ENCODE measurements around the gene C4B. TPM values are rescaled to one million over a fixed set of nuclear protein-coding genes. Genes with fewer than 3 reads are reported as not detected.
"Not testable (repeated sequence)": the region's sequence is repeated elsewhere in the genome, so short reads cannot be mapped to it uniquely, and the experiment has no call there.

C4B gene
- total RNA-seq, 1 donor from 2014 or later = 72.9 TPM

GRCh38 chr6:31971993-31972708, 42.4 kb upstream of the C4B start, which contains the start of gene DXO:
DXO (minus strand) TSS chr6:31972138; CDS start chr6:31971675, 463 bp downstream.
- H3K27ac ChIP-seq (replicated peaks) = peak within 1 kb of the TSS; percentile 98
- H3K27me3 ChIP-seq (ENCODE audit: low read depth) = no peaks in the 10 kb centered on the region
- intact Hi-C loops (cut with micrococcal nuclease) = no loop called here
- no peaks in the 10 kb centered on the region for H3K9me3 ChIP-seq (replicated peaks)
- peak within 1 kb of the TSS; percentile 98 for H3K4me3 ChIP-seq
- peak; percentile 95 for DNase-seq
- no peak for TF ChIP-seq CTCF (IDR thresholded peaks at IDR 0.05; ENCODE audit: borderline replicate concordance)
- H3K36me3 ChIP-seq = peaks cover 33% of the 10 kb centered on the region
- peaks cover 38% of the 10 kb centered on the region for H3K4me1 ChIP-seq

- Histone ChIP-seq H3K27ac (replicated peaks) (peak overlapping the region; percentile 98), H3K4me1 (peaks cover 38% of the 10 kb centered on the region), H3K36me3 (peaks cover 26% of the 10 kb centered on the region), H3K4me3 (peak overlapping the region; percentile 98), H3K27me3 (ENCODE audit: low read depth) (no peaks in the 10 kb centered on the region), H3K9me3 (replicated peaks) (no peaks in the 10 kb centered on the region)
- DNase-seq = no peak
- intact Hi-C loops (cut with micrococcal nuclease) = no loop called here
- TF ChIP-seq CTCF (IDR thresholded peaks at IDR 0.05; ENCODE audit: borderline replicate concordance) = no peak
Observed at GRCh38 chr6:31972709-31973350, 41.8 kb upstream of the C4B start.

- DNase-seq; intact Hi-C loops (cut with micrococcal nuclease); H3K4me3 ChIP-seq; H3K27me3 ChIP-seq (ENCODE audit: low read depth); H3K27ac ChIP-seq (replicated peaks); H3K9me3 ChIP-seq (replicated peaks): not testable (repeated sequence)
- Histone ChIP-seq H3K4me1 (peaks cover 28% of the 10 kb centered on the region), H3K36me3 (peaks cover 12% of the 10 kb centered on the region)
Observed at GRCh38 chr6:31976065-31976464, 38.5 kb upstream of the C4B start.

GRCh38 chr6:31977816-31978431, 36.7 kb upstream of the C4B start:
- intact Hi-C loops (cut with micrococcal nuclease) = no loop called here
- H3K36me3 ChIP-seq = peaks cover 12% of the 10 kb centered on the region
- no peak overlapping the region for H3K27ac ChIP-seq (replicated peaks)
- no peak for TF ChIP-seq CTCF (IDR thresholded peaks at IDR 0.05; ENCODE audit: borderline replicate concordance)
- H3K4me3 ChIP-seq = no peak overlapping the region
- no peaks in the 10 kb centered on the region for H3K9me3 ChIP-seq (replicated peaks)
- no peak for DNase-seq
- H3K27me3 ChIP-seq (ENCODE audit: low read depth) = no peaks in the 10 kb centered on the region
- H3K4me1 ChIP-seq = peaks cover 9% of the 10 kb centered on the region

- H3K9me3 ChIP-seq (replicated peaks) = no peaks in the 10 kb centered on the region
- no peak for DNase-seq
- TF ChIP-seq CTCF (IDR thresholded peaks at IDR 0.05; ENCODE audit: borderline replicate concordance) = no peak
- peaks cover 12% of the 10 kb centered on the region for H3K36me3 ChIP-seq
- no peaks in the 10 kb centered on the region for H3K27me3 ChIP-seq (ENCODE audit: low read depth)
- intact Hi-C loops (cut with micrococcal nuclease) = no loop called here
- H3K4me3 ChIP-seq = no peak overlapping the region
- H3K27ac ChIP-seq (replicated peaks) = no peak overlapping the region
- H3K4me1 ChIP-seq = peaks cover under 1% of the 10 kb centered on the region
Observed at GRCh38 chr6:31978831-31979230, 35.8 kb upstream of the C4B start.

Measured in left ventricle myocardium inferior (tissue), 1 donor.